ENCODE results near the gene ADH1A.
"Not testable (repeated sequence)": the region's sequence is repeated elsewhere in the genome, so short reads cannot be mapped to it uniquely, and the experiment has no call there.

The ADH1A gene

DNA sequence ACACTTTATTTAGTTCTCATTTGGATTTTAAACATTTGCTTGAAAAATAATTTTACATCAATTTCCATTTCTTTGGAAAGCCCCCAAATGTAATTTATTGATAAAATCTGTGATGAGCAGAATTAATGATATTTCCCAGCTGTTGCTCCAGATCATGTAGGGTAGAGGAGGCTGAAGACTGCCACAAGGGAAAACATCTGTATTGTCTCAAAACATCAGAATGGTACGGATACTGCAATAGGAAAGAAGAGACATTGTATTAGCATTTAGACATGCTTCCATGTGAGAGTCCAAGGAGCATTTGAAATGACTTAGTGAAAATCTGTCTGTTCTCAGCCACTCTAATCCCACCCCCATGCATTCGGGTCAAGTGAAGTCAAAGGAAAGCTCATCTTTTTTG, 14.4 kb downstream of the ADH1A start:
- DNase-seq, result no peak

- no peak for DNase-seq
These were observed 14.9 kb downstream of the ADH1A start for GRCh38 chr4:99275885-99276284.

GRCh38 chr4:99275050-99275449, 15.7 kb downstream of the ADH1A start:
- DNase-seq, result no peak

- no peak for DNase-seq
These were observed 17.1 kb downstream of the ADH1A start for GRCh38 chr4:99273704-99274103.

- no peak for DNase-seq
These were observed 25.9 kb downstream of the ADH1A start for GRCh38 chr4:99264927-99265326.

GRCh38 chr4:99252746-99253145, 38.0 kb downstream of the ADH1A start:
- DNase-seq, result no peak

GRCh38 chr4:99248714-99249113, 42.1 kb downstream of the ADH1A start:
- no peak for DNase-seq

DNA sequence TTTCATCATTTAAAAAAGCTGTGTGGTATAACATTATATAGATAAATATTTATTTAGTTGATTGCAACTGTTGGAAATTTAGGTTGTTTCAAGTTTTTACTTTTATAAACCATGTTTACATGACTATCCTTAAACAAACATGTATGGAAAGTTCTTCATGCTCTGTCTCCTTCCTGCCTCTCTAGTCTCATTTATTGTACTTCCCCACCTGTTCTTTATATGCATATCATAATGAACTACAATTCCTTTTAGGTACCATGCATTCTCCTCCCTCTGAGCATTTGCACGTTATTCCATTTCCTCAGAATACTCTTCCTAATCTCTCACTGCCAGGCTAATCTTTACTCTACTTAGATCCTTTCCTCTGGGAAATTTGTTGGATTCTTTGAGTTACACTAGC, 54.8 kb downstream of the ADH1A start:
- DNase-seq, result no peak

GRCh38 chr4:99234331-99235010, 56.3 kb downstream of the ADH1A start:
- no peak for DNase-seq

DNA sequence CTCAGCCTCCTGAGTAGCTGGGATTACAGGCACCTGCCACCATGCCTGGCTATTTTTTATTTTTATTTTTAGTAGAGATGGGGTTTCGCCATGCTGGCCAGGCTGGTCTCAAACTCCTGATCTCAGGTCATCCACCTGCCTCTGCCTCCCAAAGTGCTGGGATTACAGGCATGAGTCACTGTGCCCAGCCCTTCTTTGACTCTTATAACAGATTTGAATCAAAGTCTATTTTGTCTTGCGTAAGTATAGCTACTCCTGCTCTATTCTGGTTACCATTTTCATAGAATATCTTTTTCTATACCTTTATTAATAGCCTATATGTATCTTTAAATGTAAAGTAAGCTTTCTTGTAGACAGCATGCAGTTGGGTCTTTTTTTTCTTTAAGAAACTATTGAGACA, 57.4 kb downstream of the ADH1A start:
- DNase-seq, result not testable (repeated sequence)

DNA sequence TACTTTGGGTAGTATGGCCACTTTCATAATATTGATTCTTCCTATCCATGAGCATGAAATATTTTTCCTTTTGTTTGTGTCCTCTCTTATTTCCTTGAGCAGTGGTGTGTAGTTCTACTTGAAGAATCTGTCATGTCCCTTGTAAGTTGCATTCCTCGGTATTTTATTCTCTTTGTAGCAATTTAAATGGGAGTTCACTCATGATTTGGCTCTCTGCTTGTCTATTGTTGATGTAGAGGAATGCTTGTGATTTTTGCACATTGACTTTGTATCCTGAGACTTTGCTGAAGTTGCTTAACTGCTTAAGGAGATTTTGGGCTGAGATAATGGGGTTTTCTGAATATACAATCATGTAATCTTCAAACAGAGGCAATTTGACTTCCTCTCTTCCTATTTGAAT, 62.1 kb downstream of the ADH1A start:
- DNase-seq, result not testable (repeated sequence)

DNA sequence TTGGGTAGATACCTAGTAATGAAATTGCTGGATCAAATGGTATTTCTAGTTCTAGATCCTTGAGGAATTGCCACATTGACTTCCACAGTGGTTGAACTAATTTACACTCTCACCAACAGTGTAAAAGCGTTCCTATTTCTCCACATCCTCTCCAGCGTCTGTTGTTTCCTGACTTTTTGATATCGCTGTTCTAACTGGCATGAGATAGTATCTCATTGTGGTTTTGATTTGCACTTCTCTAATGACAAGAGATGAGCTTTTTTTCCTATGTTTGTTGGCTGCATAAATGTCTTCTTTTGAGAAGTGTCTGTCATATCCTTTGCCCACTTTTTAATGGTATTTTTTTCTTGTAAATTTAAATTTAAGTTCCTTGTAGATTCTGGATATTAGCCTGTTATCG, 63.1 kb downstream of the ADH1A start:
- DNase-seq, result not testable (repeated sequence)
